GM19193 (cell line): Measurements from ENCODE around the gene SIN3B.

ENCODE experiments used
- POLR2A ChIP-seq: IDR thresholded peaks from 4 replicates; pipeline ENCODE4 v1.6.1; 2011; ENCODE audit not compliant: insufficient read depth, insufficient read length; ENCODE audit errors: extremely low read depth

SIN3B gene, protein sequence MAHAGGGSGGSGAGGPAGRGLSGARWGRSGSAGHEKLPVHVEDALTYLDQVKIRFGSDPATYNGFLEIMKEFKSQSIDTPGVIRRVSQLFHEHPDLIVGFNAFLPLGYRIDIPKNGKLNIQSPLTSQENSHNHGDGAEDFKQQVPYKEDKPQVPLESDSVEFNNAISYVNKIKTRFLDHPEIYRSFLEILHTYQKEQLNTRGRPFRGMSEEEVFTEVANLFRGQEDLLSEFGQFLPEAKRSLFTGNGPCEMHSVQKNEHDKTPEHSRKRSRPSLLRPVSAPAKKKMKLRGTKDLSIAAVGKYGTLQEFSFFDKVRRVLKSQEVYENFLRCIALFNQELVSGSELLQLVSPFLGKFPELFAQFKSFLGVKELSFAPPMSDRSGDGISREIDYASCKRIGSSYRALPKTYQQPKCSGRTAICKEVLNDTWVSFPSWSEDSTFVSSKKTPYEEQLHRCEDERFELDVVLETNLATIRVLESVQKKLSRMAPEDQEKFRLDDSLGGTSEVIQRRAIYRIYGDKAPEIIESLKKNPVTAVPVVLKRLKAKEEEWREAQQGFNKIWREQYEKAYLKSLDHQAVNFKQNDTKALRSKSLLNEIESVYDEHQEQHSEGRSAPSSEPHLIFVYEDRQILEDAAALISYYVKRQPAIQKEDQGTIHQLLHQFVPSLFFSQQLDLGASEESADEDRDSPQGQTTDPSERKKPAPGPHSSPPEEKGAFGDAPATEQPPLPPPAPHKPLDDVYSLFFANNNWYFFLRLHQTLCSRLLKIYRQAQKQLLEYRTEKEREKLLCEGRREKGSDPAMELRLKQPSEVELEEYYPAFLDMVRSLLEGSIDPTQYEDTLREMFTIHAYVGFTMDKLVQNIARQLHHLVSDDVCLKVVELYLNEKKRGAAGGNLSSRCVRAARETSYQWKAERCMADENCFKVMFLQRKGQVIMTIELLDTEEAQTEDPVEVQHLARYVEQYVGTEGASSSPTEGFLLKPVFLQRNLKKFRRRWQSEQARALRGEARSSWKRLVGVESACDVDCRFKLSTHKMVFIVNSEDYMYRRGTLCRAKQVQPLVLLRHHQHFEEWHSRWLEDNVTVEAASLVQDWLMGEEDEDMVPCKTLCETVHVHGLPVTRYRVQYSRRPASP

DNA sequence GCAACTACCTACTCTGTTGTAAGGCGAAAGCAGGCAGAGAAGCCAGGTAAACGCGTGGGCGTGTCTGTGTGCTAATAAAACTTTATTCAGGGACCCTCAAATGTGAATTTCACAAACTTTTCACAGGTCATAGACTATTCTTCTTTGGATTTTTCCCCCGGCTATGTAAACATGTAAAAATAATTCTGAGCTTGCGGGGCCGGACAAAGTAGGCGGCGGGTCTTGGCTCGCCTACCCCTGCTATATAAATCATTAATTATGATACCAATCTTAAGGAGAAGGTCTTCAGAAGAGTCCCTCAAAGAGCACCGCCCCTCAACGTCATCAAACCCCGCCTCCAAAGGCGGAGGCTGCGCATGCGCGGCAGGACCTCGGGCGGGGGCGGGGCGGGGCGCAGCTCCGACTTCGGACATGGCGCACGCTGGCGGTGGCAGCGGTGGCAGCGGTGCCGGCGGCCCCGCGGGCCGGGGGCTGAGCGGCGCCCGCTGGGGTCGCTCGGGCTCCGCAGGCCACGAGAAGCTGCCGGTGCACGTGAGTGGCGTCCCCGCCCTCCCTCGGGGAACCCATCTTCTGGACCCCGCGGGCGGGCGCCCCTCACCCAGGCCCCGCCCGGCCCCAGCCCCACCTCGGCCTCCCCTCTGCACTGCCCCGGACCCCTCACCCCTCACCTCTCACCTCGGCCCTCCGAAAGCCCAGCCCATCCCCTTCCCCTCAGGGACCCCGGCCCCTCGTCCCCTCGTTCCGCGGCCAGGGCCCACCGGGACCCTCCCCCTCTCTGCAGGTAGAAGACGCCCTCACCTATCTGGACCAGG lies at the start of gene SIN3B:
TSS of gene SIN3B (plus strand) at position 389 of the 812 bp plus-strand sequence. CDS start at position 412, 23 bp downstream.
- peak; percentile 75 for TF ChIP-seq POLR2A

DNA sequence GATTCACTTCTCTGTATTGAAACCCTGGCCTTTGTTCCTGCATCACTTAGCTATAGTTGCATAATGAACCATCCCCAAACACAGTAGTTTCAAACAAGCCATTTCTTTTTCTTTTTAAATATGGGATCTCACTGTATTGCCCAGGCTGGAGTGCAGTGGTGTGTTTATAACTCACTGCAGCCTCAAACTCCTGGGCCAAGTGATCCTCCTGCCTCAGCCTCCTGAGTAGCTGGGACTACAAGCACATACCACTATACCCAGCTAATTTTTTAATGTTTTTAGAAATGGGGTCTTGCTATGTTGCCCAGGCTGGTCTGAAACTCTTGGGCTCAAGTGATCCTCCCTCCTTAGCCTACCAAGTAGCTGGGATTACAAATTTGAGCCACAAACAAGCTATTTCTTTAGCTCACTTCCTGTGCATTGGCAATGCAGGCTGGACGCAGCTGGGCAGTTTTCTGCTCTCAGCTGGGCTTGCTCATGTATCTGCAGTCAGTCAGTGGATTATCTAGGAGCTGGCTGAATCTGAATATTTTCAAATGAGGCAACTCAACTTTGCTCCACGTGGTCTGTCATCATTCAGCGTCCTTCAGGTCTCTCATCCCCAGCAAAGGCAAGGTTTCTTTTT lies 49.5 kb upstream of the SIN3B start:
- no peak for TF ChIP-seq POLR2A

DNA sequence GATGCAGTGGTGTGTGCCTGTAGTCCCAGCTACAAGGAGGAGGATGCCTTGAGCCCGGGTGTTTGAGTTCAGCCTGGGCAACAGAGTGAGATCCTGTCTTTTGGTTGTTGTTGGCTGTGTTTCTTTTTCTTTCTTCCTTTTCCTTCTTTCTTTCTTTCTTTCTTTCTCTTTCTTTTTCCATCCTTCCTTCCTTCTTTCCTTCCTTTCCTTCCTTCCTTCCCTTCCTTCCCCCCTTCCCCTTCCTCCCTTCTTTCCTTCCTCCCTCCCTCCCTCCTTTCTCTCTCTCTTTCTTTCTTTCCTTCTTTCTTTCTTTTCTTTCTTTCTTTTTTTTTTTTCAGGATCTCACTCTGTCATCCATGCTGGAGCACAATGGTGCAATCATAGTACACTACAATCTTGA lies 46.5 kb upstream of the SIN3B start:
- TF ChIP-seq POLR2A = no peak

DNA sequence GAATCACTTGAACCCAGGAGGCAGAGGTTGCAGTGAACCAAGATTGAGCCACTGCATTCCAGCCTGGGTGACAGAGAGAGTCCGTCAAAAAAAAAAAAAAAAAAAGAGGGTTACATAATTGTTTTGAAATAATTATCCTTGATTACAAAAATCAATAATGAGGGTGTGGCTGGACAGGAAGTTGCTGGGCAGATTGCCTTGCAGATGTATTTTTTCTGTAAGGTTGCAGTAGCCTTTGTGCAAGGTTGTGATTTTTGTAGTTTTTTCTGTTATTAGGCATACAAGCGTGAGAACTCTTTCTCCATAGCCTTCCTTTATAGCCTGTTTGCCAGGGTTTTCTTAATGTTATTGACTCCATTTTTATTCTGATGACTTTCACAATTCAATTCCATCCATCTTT lies 40.7 kb upstream of the SIN3B start:
- TF ChIP-seq POLR2A = no peak

DNA sequence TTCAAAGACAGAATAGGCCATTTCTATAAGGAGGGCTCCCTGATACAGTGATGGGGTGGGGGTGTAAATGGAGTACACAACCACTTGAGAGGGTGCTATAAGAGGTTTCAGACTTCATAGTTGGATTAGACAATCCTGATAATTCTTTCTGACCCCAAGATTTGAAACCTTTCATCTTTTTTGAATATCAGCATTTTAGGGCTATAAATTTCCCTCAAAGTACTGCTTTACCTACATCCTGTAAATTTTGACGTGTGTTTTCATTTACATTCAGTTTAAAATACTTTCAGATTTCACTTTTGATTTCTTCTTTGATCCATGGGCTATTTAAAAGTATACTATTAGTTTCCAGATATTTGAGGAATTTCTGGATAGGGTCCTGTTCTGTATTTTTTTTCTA lies 40.0 kb upstream of the SIN3B start:
- no peak for TF ChIP-seq POLR2A

DNA sequence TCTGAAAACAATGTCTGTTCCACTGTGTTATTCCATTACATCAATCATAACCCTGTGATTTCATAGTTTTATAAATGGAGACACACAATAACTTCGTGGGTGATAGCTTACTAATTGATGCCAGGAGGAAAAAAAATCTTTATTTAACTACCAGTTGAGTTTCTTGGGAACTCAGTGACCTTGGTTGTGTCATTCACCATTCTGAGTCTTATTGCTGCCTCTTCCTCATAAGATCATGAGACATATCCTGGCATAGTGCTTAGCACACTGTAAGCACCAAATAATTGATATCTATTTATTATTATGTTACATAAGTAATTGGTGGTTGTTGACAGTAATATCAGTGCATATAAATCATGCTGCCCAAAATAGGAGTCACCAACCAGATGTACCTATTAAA lies 39.1 kb upstream of the SIN3B start:
- TF ChIP-seq POLR2A = no peak

DNA sequence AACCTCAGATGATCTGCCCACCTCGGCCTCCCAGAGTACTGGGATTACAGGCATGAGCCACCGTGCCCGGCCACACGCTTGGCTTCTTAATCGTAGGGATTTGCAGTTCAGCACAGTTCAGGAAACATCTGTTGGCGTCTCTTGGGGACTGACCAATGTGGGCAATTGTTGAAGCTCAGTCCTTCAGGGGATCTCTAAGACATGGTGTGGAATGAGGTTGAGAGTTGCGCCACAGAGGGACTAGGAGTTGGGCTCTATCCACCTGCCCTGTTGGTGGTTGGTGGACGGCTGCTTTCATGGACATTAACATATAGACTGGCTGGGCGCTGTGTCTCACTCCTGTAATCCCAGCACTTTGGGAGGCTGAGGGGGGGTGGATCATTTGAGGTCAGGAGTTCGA lies 37.3 kb upstream of the SIN3B start:
- TF ChIP-seq POLR2A = no peak

DNA sequence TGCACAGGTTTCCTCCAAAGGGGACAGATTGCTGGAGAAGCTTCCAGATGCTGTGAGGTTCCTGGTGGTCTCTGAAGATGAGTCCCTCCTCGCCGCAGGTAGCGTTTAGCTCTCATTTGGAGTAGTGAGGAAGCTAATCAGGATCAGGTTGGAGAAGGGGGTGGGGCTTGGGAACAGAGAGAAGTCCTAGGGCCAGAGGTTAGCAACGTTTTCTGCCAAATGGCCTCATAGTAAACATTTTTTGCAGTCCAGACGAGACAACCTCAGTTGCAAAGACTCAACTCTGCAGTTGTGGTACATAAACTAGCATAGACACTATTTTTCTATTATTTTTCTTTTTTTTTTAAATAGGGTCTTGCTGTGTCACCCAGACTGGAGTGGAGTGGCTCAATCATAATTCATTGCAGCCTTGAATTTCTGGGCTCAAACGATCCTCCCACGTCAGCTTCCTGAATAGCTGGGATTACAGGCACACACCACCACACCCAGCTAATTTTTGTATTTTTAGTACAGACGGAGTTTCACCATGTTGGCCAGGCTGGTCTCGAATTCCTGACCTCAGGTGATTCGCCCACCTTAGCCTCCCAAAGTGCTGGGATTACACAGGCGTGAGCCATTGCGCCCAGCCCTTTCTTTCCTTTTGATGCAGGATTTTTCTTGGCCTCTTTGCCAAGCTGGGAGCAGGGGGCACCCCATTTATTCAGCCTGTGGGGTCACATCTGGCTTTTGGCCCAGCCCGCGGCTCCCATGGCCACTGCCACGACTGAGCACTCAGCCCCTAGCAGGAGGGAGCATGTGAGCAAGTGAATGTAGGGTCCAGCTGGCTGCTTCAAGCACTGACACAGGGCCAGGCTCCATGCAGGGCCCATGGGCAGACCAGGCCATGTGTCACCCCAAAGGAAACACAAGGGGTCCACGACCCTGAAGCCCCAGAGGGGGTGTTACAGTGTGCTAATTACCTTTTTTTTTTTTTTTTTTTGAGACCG lies 34.4 kb upstream of the SIN3B start:
- TF ChIP-seq POLR2A = no peak

DNA sequence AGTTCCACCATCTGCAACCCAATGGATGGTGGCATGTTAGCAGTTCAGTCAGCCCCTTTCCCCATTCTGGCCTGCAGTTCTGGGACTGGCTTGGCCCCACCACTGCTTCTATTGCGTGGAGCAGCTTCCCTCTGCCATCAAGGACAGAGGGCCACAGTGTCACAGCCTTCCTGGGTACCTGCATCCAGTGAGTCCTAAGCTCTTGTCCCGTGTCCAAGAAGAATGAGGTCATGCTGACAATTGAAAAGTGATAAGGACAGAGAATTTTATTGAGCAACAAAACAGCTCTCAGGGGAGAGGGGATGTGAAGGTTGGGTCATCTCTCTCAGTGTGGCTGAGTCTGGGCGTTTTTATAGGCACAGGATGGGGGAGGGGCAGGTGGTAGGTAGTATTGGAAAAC lies 33.5 kb upstream of the SIN3B start:
- TF ChIP-seq POLR2A = no peak

DNA sequence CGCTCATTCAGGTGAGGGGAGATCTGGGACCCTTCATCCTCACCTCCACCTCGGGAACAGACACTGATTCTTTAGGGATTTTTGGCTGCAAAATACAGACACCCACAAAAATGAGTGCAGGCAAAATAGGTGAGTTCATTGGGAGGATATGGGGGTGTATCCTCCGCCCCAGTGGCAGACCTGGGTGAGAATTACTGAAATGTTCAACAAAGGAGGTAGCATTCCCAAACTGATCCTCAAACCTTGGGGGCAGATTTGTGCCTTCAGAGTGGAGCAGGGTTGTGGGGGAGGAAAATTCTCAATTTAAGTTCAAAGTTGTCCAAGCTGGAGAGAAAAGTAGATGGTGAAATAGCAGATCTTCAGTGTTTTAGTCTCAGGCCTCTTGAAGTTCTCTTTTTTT lies 31.3 kb upstream of the SIN3B start:
- TF ChIP-seq POLR2A = no peak

DNA sequence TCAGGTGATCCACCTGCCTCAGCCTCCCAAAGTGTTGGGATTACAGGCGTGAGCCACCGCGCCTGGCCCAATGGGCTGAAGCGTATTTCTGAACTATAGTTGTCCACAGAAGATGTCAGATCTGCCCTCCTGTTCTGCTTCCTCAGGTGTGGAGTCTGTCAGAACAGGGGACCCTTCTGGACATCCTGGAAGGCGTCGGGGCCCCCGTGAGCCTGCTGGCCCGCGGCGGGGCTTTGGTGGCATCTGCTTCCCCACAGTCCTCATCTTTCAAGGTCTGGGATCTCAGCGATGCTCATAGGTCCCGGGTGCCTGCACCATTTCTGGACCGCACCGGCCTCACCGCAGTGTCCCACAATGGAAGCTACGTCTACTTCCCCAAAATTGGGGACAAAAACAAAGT lies 29.5 kb upstream of the SIN3B start:
- no peak for TF ChIP-seq POLR2A

DNA sequence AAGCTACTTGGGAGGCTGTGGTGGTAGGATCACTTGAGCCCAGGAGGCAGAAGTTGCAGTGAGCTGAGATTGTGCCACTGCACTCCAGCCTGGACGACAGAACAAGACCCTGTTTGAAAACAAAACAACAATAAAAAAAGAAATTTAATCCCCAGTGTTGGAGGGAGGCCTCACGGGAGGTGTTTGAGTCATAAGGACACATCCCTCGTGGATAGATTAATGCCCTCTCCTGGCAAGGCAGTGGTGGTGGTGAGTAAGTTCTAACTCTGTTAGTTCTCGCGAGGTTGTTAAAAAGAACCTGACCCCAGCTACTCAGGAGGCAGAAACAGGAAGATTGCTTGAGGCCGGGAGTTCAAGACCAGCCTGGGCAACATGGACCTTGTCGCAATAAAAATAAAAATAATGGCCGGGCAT lies 27.6 kb upstream of the SIN3B start:
- no peak for TF ChIP-seq POLR2A

DNA sequence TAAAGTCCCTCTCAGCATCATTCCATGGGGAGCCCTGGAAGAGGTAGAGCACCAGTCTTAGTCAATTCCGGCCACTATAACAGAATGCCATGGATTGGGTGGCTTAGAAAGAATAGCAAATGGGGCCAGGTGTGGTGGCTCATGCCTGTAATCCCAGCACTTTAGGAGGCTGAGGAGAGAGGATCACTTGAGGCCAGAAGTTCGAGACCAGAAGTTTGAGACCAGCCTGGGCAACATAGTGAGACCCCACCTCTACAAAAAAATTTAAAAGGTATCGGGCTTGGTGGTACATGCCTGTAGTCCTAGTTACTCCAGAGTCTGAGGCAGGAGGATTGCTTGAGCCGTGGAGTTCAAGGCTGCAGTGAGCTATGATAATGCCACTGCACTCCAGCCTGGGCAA lies 25.0 kb upstream of the SIN3B start:
- no peak for TF ChIP-seq POLR2A
